Neural progenitor cell (in vitro differentiated cells): ENCODE results near the gene HES5. TPM values are rescaled to one million over a fixed set of nuclear protein-coding genes. Genes with fewer than 3 reads are reported as not detected.

Experiments used
- DNase-seq: peaks from one replicate; pipeline ENCODE4 v3.0.0-alpha.2; 2016; ENCODE audit warnings: low spot score
- H2AFZ ChIP-seq: fragments of 200-600 bp; sonication (generic); replicated peaks from 2 replicates; pipeline ENCODE4 v1.6.1; 2016; ENCODE audit warnings: antibody characterized with exemption
- H3F3A ChIP-seq: fragments of 200-600 bp; sonication (generic); 2 replicates; pipeline ENCODE4 v1.6.1; 2016; ENCODE audit warnings: antibody characterized with exemption, low read depth
- H3K27ac ChIP-seq: fragments of 200-600 bp; sonication (generic); 2 replicates; pipeline ENCODE4 v1.5.1; 2016; ENCODE audit warnings: mild to moderate bottlenecking
- H3K27me3 ChIP-seq: fragments of 200-600 bp; sonication (generic); 2 replicates; pipeline ENCODE4 v1.6.1; 2016; ENCODE audit warnings: mild to moderate bottlenecking, moderate library complexity
- H3K36me3 ChIP-seq: fragments of 200-600 bp; sonication (generic); 2 replicates; pipeline ENCODE4 v1.5.1; 2016
- H3K4me1 ChIP-seq: fragments of 200-600 bp; sonication (generic); 2 replicates; pipeline ENCODE4 v1.6.1; 2016; ENCODE audit warnings: mixed run types
- H3K4me2 ChIP-seq: fragments of 200-600 bp; sonication (generic); 2 replicates; pipeline ENCODE4 v1.6.1; 2016
- H3K4me3 ChIP-seq: fragments of 200-600 bp; sonication (generic); 2 replicates; pipeline ENCODE4 v1.5.1; 2016
- H3K79me2 ChIP-seq: fragments of 200-600 bp; sonication (generic); 2 replicates; pipeline ENCODE4 v1.6.1; 2016; ENCODE audit warnings: low read depth
- H3K9ac ChIP-seq: fragments of 200-600 bp; sonication (generic); 2 replicates; pipeline ENCODE4 v1.6.1; 2016
- H3K9me3 ChIP-seq: fragments of 200-600 bp; sonication (generic); 2 replicates; pipeline ENCODE4 v1.5.1; 2016; ENCODE audit warnings: low read depth
- H4K20me1 ChIP-seq: fragments of 200-600 bp; sonication (generic); 2 replicates; pipeline ENCODE4 v1.6.1; 2016; ENCODE audit warnings: low read depth
- H3K27ac Mint-ChIP-seq: 3 replicates; pipeline ENCODE4 v1.8.0; 2021; ENCODE audit warnings: mixed read lengths
- H3K27me3 Mint-ChIP-seq: 2 replicates; pipeline ENCODE4 v1.8.0; 2022; ENCODE audit warnings: low read depth, mild to moderate bottlenecking, inconsistent platforms, moderate library complexity, mixed read lengths; ENCODE audit not compliant: insufficient read depth
- H3K36me3 Mint-ChIP-seq: 3 replicates; pipeline ENCODE4 v1.8.0; 2021; ENCODE audit warnings: mixed read lengths
- H3K4me1 Mint-ChIP-seq: 3 replicates; pipeline ENCODE4 v1.8.0; 2021; ENCODE audit warnings: mixed read lengths
- H3K4me3 Mint-ChIP-seq: 3 replicates; pipeline ENCODE4 v1.8.0; 2021; ENCODE audit warnings: mild to moderate bottlenecking, moderate library complexity, mixed read lengths
- H3K9me3 Mint-ChIP-seq: 3 replicates; pipeline ENCODE4 v1.8.0; 2020; ENCODE audit warnings: mixed read lengths
- EZH2 ChIP-seq: fragments of 200-600 bp; sonication (generic); IDR thresholded peaks from 2 replicates; pipeline ENCODE4 v1.6.1; 2017; ENCODE audit warnings: antibody characterized with exemption, mild to moderate bottlenecking, moderate library complexity
- EZH2phosphoT487 ChIP-seq: fragments of 200-600 bp; sonication (generic); IDR thresholded peaks from 2 replicates; pipeline ENCODE4 v1.6.1; 2017; ENCODE audit warnings: antibody characterized with exemption
- total RNA-seq: library from RNA; depleted of rRNA; stranded (reverse); fragments of >200 nt; gene quantifications from 2 replicates; pipeline ENCODE4 v1.2.3, GENCODE V29; 2015; ENCODE audit warnings: low replicate concordance
- TF ChIP-seq, protein P1 (sequence below): fragments of 200-600 bp; sonication (generic); IDR thresholded peaks from 2 replicates; pipeline ENCODE4 v1.5.1; 2017; ENCODE audit warnings: antibody characterized with exemption, mild to moderate bottlenecking

HES5 gene
- total RNA-seq, 1 donor from 2014 or later = 6.4 TPM

DNA sequence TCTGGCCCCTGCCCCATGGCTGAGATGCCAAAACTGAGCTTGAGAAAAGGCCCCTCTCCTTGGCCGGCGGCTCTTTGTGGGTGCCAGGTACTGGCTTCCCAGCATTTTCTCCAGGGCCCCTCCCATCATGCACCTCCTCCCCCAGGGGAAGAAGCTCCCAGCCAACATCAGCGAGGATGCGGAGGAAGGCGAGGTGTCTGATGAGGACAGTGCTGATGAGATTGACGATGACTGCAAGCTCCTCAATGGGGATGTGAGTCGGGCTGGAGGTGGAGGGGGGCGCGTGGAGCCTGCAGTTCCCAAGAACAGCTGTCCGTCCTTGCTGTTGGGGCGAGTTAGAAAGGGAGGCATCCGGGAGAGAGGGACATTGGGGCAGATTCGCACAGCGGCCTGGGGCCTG is 40.4 kb downstream of the HES5 start:
- H3K36me3 Mint-ChIP-seq = no peaks in the 10 kb centered on the region
- Histone ChIP-seq H4K20me1 (no peaks in the 10 kb centered on the region), H3K9ac (no peak overlapping the region), H3F3A (no peaks in the 10 kb centered on the region), H3K27me3 (no peaks in the 10 kb centered on the region), H3K4me2 (no peak overlapping the region), H2AFZ (no peak overlapping the region), H3K79me2 (no peaks in the 10 kb centered on the region), H3K4me1 (no peaks in the 10 kb centered on the region), H3K27ac (no peak overlapping the region), H3K9me3 (no peaks in the 10 kb centered on the region), H3K4me3 (no peak overlapping the region), H3K36me3 (no peaks in the 10 kb centered on the region)
- peaks cover 11% of the 10 kb centered on the region for H3K4me1 Mint-ChIP-seq
- H3K27me3 Mint-ChIP-seq = peaks cover 5% of the 10 kb centered on the region
- no peak overlapping the region for H3K27ac Mint-ChIP-seq
- H3K4me3 Mint-ChIP-seq = no peak overlapping the region
- H3K9me3 Mint-ChIP-seq = peaks cover 14% of the 10 kb centered on the region
- no peak for TF ChIP-seq EZH2
- TF ChIP-seq EZH2phosphoT487 = no peak
- TF ChIP-seq, protein P1, sequence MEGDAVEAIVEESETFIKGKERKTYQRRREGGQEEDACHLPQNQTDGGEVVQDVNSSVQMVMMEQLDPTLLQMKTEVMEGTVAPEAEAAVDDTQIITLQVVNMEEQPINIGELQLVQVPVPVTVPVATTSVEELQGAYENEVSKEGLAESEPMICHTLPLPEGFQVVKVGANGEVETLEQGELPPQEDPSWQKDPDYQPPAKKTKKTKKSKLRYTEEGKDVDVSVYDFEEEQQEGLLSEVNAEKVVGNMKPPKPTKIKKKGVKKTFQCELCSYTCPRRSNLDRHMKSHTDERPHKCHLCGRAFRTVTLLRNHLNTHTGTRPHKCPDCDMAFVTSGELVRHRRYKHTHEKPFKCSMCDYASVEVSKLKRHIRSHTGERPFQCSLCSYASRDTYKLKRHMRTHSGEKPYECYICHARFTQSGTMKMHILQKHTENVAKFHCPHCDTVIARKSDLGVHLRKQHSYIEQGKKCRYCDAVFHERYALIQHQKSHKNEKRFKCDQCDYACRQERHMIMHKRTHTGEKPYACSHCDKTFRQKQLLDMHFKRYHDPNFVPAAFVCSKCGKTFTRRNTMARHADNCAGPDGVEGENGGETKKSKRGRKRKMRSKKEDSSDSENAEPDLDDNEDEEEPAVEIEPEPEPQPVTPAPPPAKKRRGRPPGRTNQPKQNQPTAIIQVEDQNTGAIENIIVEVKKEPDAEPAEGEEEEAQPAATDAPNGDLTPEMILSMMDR = no peak
- no peak for DNase-seq

DNA sequence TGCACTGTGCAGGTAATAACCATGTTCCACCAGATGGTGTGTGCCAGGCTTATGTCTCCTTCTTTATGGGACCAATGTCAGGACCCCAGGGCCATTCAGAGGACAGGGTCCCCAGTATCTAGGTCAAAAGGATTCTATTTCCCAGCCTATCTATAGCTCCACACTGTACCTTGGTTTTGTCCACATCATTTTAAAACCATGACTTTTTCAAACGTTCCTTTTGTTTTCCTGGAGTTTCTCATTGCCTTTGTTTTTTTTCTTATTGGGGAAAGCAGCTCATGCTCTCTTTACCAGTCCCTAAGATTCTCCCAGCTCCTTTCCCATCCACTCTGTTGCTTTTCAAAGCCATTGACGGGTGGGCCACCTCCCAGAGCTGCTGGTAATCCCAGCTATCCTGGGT is 41.4 kb downstream of the HES5 start:
- no peak for DNase-seq
- no peak overlapping the region for H3K27ac Mint-ChIP-seq

DNA sequence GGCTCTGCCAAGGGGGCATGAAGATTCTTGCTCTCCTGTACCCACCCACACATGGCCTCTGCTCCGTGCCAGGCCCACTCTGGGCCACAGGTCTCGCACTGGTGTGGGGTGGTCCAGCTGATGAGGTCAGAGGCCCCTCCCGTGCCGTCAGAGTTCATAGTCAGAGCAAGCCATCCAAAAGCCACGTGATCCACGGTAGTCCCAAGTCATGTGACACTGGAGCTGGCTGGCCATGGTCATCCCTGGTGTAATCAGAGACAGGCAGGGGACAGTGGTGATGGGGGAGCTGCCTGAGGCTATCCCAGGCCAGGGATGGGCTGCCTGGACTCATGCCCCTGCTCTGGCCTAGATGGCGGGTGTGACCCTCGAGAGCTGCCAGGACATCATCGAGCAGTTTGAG is 43.5 kb downstream of the HES5 start:
- no peak overlapping the region for H3K27ac ChIP-seq
- Mint-ChIP-seq H3K36me3 (no peaks in the 10 kb centered on the region), H3K4me1 (no peaks in the 10 kb centered on the region), H3K4me3 (no peak overlapping the region), H3K27ac (no peak overlapping the region), H3K27me3 (peaks cover 8% of the 10 kb centered on the region), H3K9me3 (peaks cover 18% of the 10 kb centered on the region)
- H3K79me2 ChIP-seq = no peaks in the 10 kb centered on the region
- H3K9me3 ChIP-seq = no peaks in the 10 kb centered on the region
- H3K9ac ChIP-seq = no peak overlapping the region
- no peaks in the 10 kb centered on the region for H3K36me3 ChIP-seq
- H2AFZ ChIP-seq = no peak overlapping the region
- H3K4me2 ChIP-seq = no peak overlapping the region
- H3F3A ChIP-seq = no peaks in the 10 kb centered on the region
- no peaks in the 10 kb centered on the region for H3K4me1 ChIP-seq
- H3K4me3 ChIP-seq = no peak overlapping the region
- no peak for DNase-seq
- TF ChIP-seq, protein P1 = no peak
- TF ChIP-seq EZH2phosphoT487 (no peak), EZH2 (no peak)
- no peaks in the 10 kb centered on the region for H3K27me3 ChIP-seq
- no peaks in the 10 kb centered on the region for H4K20me1 ChIP-seq

More for the DNA sequence above, 41.4 kb downstream of the HES5 start:
- H3K27me3 Mint-ChIP-seq = peaks cover 8% of the 10 kb centered on the region
- no peaks in the 10 kb centered on the region for H3K36me3 Mint-ChIP-seq
- no peak overlapping the region for H3K4me2 ChIP-seq
- no peaks in the 10 kb centered on the region for H3K9me3 ChIP-seq
- TF ChIP-seq EZH2 (no peak), EZH2phosphoT487 (no peak)
- TF ChIP-seq, protein P1 = no peak
- no peaks in the 10 kb centered on the region for H3K79me2 ChIP-seq
- no peaks in the 10 kb centered on the region for H3K36me3 ChIP-seq
- no peaks in the 10 kb centered on the region for H3F3A ChIP-seq
- H3K27ac ChIP-seq = no peak overlapping the region
- peaks cover 6% of the 10 kb centered on the region for H3K4me1 Mint-ChIP-seq
- H3K9me3 Mint-ChIP-seq = peaks cover 18% of the 10 kb centered on the region
- H3K4me3 ChIP-seq = no peak overlapping the region
- H3K4me1 ChIP-seq = no peaks in the 10 kb centered on the region
- no peak overlapping the region for H2AFZ ChIP-seq
- H3K27me3 ChIP-seq = no peaks in the 10 kb centered on the region
- no peak overlapping the region for H3K4me3 Mint-ChIP-seq
- no peak overlapping the region for H3K9ac ChIP-seq
- H4K20me1 ChIP-seq = no peaks in the 10 kb centered on the region
